Mononuclear cell (primary cell): ENCODE results near the gene PIH1D2. TPM values are rescaled to one million over a fixed set of nuclear protein-coding genes. Genes with fewer than 3 reads are reported as not detected.
"Not testable (repeated sequence)": the region's sequence is repeated elsewhere in the genome, so short reads cannot be mapped to it uniquely, and the experiment has no call there.

Experiments used
- H3K27me3 ChIP-seq: 2 replicates; pipeline ENCODE4 v1.6.0; 2011; ENCODE audit warnings: low read length, control low read depth; ENCODE audit not compliant: insufficient read depth
- H3K4me1 ChIP-seq: 2 replicates; pipeline ENCODE4 v1.5.1; 2011; ENCODE audit warnings: mild to moderate bottlenecking, low read length, control low read depth; ENCODE audit not compliant: insufficient read depth
- H3K4me3 ChIP-seq: 2 replicates; pipeline ENCODE4 v1.5.1; 2011; ENCODE audit warnings: mild to moderate bottlenecking, low read length, moderate library complexity
- H3K9me3 ChIP-seq: 2 replicates; pipeline ENCODE4 v1.5.1; 2011; ENCODE audit warnings: low read depth, mild to moderate bottlenecking, control low read depth, low read length
- total RNA-seq: library from RNA; depleted of rRNA; stranded (reverse); fragments of >200 nt; gene quantifications from one replicate; pipeline ENCODE4 v1.2.3, GENCODE V29; 2012

PIH1D2 gene
- total RNA-seq, 1 donor: not detected

DNA sequence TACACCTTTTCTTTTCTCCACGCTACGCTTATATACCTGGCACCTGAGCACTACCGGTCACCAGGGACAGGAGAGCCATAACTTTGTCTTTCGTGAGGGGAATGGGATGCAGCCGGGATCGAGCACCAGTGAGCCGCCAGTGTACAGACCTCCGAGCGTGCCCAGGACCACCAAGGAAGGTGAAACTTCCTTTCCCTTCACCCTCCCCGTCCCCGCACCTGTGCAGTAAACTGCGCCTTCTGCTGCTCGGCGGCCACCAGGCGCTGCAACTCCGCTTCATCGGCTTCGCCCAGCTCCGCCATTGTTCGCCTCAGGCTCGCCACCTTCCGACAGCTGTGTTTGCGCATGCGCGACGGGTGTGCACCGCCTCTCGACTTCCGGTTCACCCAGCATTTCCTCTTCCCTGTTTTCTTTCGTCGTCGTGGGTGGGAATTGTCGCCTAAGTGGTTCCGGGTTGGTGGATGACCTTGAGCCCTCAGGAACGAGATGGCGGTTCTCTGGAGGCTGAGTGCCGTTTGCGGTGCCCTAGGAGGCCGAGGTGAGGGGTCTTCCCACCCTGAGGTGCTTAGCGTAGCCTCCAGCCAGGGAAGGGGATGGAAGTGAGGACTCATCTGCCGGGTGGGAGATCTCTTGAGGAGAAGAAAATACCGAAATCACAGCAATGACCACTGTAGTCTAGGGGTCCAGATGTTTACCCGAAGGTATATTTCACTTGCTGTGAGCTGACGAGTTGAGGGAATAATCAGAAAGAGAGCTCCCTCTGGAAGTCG lies 12.8 kb upstream of the PIH1D2 start, which contains the start of the genes SDHD and TIMM8B:
Gene SDHD (plus strand): TSS at position 452 of the 770 bp plus-strand sequence. CDS start 35 bp downstream, at position 487.
Gene TIMM8B (minus strand): TSS at position 335 of the 770 bp plus-strand sequence. CDS start 33 bp downstream, at position 302.
- Histone ChIP-seq H3K9me3 (no peaks in the 10 kb centered on the region), H3K4me1 (peaks cover 24% of the 10 kb centered on the region), H3K27me3 (no peaks in the 10 kb centered on the region), H3K4me3 (peak within 1 kb of the TSS; percentile 95)

DNA sequence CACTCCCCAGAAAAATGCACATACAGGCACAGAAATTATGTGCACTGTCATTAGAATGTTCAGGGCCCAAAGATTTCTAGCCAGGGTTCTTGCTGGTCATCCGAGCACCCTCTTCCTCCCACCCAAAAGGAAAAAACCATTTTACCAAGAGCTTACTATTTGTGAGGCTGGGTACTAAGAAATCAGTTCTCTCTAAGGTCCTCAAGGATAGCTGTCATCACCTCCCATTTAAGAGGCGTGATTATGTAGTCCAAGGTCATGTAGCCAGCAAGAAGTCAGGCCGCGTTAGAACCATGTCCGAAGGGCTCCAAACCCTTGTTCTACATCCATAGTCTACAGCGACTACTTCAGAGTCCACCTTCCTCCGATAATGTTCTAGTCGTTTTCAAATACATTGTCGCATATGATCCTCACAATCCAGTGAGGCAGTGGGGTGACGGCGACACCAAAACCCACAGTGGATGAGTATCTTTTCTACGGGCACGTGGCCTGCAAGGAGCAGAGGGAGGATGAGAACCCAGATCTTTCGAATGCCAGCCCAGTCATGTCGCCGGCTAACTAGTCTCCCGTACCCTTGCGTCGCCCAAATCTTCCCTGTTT lies 12.1 kb upstream of the PIH1D2 start:
- H3K4me1 ChIP-seq: peaks cover 24% of the 10 kb centered on the region
- H3K27me3 ChIP-seq: no peaks in the 10 kb centered on the region
- H3K9me3 ChIP-seq: no peaks in the 10 kb centered on the region
- peak overlapping the region; percentile 95 for H3K4me3 ChIP-seq

DNA sequence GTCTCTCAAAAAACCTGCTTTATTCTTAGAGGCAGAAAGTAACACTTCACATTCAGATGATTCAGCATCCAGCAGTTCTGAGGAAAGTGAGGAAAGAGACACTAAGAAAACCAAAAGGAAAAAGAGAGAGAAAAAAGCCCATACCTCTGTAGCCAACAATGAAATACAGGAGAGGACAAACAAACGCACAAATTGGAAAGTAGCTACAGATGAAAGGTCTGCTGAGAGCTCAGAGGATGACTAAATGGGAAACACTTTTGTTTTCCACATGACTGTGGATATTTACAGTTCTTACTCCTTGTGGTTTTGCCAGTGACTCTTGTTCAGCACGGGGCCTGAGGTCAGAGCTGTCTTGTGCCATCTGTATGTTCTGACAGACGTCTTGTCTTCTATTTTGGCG lies 8.9 kb upstream of the PIH1D2 start:
- Histone ChIP-seq H3K4me3 (no peak overlapping the region), H3K4me1 (peaks cover 16% of the 10 kb centered on the region), H3K27me3 (no peaks in the 10 kb centered on the region), H3K9me3 (no peaks in the 10 kb centered on the region)

DNA sequence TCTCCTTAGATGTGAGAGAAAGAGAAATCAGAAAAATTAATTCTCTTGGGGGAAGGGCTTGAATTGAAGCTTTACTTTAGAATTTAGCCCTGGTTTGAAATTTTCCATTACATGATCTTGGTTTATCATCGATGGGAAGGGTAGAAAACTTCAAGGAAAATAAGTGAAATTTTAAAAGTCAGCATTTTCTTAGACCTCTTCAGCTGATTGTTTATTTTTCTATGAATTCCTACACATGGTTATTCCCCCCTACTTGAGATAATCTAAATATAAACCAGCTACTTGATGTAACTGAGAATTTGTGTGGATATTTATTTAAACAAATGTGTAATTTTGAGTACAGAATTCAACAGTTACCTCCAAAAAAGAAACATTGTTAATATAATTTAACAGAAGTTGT lies 10.9 kb downstream of the PIH1D2 start:
- Histone ChIP-seq H3K9me3 (no peaks in the 10 kb centered on the region), H3K4me1 (no peaks in the 10 kb centered on the region), H3K4me3 (no peak overlapping the region), H3K27me3 (no peaks in the 10 kb centered on the region)

DNA sequence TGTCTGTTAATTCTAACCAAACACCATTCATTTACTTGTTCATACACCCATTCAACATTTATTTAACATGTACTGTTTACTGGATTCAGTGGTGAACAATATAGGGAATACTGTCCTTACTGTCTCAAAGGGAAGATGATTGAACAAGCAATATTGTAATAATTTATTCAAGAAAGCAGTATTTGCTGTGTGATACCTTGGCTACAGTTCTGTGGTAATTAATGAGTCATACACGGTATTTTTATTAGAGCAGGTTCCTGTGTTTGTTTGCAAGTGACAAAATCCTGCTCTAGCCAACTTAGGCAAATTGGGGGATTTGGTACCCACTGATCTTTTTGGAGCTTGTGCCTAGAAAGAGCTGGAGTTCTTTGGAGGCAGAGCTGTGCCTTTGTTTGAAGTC lies 15.7 kb downstream of the PIH1D2 start:
- no peaks in the 10 kb centered on the region for H3K4me1 ChIP-seq
- no peak overlapping the region for H3K4me3 ChIP-seq
- H3K9me3 ChIP-seq: no peaks in the 10 kb centered on the region
- H3K27me3 ChIP-seq: no peaks in the 10 kb centered on the region

DNA sequence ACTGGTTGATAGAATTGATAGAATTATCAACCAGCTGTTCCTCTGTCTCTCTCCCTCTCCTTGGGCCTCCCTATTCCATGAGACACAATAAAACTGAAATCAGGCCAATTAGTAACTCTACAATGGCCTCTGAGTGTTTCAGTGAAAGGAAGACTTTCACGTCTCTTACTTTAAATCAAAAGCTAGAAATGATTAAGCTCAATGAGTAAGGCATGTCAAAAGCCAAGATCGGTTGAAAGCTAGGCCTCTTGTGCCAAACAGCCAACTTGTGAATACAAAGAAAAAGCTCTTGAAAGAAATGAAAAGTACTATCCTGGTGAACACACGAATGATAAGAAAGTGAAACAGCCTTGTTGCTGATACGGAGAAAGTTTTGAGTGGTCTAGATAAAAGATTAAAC lies 16.6 kb downstream of the PIH1D2 start:
- no peak overlapping the region for H3K4me3 ChIP-seq
- H3K27me3 ChIP-seq: no peaks in the 10 kb centered on the region
- H3K4me1 ChIP-seq: no peaks in the 10 kb centered on the region
- no peaks in the 10 kb centered on the region for H3K9me3 ChIP-seq

DNA sequence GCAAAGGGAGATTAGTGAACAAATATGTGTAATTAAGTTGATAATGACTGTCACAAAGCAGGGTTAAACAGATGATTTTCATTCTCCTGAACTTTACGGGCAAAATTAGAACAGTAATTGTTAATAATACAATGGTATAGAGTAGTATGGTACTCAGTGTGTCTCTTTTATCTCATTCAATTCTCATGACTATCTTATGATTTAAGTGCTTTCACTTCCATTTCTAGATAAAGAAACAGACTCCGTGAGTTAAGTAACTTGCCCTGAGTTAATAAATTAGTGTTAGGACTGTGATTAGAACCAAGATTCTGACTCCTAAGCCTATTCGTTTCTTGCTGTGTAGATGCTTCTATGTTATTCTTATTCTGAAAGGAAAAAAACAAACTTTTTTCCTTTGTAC lies 22.0 kb downstream of the PIH1D2 start:
- H3K4me3 ChIP-seq: no peak overlapping the region
- H3K27me3 ChIP-seq: no peaks in the 10 kb centered on the region
- peaks cover 12% of the 10 kb centered on the region for H3K4me1 ChIP-seq
- H3K9me3 ChIP-seq: no peaks in the 10 kb centered on the region

DNA sequence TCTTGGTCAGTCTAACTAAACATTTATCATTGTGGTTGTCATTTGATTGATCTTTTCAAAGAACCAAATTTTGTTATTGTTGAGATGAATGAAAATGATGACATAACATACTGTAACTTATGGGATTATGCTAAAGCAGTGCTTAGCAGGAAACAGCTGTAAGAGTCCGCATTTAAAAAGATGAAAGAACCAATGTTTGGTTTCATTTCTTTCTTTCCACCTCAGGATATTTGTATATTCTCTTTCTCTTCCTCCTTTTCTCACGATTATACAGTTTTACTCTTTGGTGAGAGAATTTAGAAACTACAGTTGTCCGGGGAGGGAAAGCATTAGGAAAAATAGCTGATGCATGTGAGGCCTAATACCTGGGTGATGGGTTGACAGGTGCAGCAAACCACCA lies 23.1 kb downstream of the PIH1D2 start:
- Histone ChIP-seq H3K4me1 (peaks cover 12% of the 10 kb centered on the region), H3K9me3 (no peaks in the 10 kb centered on the region), H3K4me3 (no peak overlapping the region), H3K27me3 (no peaks in the 10 kb centered on the region)

DNA sequence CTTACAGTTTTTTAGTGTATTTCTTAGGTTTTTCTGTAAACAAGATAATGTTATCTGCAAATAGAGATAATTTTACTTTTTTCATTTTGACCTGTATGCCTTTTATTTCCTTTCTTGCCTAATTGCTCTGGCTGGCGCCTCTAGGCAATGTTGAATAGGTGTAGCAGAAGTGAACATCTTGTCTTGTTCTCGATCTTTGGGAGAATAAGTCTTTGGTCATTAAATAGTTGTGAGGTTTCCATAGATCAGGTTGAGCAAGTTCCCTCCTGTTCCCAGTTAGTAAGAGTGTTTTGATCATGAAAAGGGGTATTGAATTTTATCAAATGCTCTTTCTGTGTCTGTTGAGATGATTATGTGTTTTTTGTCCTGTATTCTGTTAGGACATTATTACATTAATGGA lies 24.0 kb downstream of the PIH1D2 start:
- H3K4me1 ChIP-seq: peaks cover 12% of the 10 kb centered on the region
- no peaks in the 10 kb centered on the region for H3K9me3 ChIP-seq
- no peak overlapping the region for H3K4me3 ChIP-seq
- no peaks in the 10 kb centered on the region for H3K27me3 ChIP-seq

DNA sequence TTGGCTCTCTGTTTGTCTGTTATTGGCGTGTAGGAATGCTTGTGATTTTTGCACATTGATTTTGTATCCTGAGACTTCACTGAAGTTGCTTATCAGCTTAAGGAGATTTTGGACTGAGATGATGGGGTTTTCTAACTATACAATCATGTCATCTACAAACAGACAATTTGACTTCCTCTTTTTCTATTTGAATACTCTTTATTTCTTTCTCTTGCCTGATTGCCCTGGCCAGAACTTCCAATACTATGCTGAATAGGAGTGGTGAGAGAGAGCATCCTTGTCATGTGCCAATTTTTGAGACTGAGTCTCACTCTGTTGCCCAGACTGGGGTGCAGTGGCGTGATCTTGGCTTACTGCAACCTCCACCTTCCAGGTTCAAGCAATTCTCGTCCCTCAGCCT lies 25.6 kb downstream of the PIH1D2 start:
- H3K27me3 ChIP-seq, H3K4me3 ChIP-seq, H3K9me3 ChIP-seq: not testable (repeated sequence)
- peaks cover 12% of the 10 kb centered on the region for H3K4me1 ChIP-seq

DNA sequence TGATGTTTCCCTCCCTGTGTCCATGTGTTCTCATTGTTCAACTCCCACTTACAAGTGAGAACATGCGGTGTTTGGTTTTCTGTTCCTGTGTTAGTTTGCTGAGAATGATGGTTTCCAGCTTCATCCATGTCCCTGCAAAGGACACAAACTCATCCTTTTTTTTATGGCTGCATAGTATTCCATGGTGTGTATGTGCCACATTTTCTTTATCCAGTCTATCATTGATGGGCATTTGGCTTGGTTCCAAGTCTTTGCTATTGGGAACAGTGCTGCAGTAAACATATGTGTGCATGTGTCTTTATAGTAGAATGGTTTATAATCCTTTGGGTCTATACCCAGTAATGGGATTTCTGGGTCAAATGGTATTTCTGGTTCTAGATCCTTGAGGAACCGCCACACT lies 27.2 kb downstream of the PIH1D2 start:
- H3K4me1 ChIP-seq: peaks cover 12% of the 10 kb centered on the region
- H3K27me3 ChIP-seq, H3K9me3 ChIP-seq, H3K4me3 ChIP-seq: not testable (repeated sequence)

DNA sequence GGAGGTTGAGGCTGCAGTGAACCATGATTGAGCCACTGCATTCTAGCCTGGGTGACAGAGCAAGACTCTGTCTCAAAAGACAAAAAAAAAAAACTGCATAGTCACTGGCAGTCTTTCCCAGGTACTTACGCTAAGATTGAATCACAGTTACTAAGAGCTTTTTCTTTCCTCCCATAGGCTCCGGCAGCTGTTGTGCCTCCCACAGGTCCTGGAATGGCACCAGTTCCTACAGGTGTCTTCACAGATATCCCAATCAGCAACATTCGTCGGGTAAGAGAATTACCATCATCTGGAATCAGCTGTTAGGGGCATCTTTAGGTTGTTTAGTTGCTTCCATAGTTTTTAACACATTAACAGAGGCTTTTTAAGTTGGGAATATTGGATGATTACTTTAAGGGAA lies 28.9 kb downstream of the PIH1D2 start:
- Histone ChIP-seq H3K9me3 (no peaks in the 10 kb centered on the region), H3K27me3 (no peaks in the 10 kb centered on the region), H3K4me3 (no peak overlapping the region)

DNA sequence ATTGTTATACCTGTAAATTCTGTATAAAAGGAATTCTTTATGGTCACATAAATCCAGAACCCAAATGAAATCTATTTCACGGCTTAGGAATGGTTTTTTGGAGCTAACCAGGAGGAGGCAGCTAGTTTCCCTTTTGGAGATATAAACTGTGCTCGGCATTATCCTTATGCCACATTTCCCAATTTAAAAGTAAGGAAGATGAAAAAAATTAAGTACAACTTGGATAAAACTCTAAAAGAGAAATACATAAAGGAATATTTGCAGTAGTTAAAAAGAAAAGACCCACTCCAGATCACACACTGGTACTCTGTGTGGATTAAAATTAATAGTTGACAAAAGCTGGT lies 30.9 kb downstream of the PIH1D2 start:
- Histone ChIP-seq H3K9me3 (no peaks in the 10 kb centered on the region), H3K4me3 (no peak overlapping the region), H3K27me3 (no peaks in the 10 kb centered on the region), H3K4me1 (no peaks in the 10 kb centered on the region)

More for the DNA sequence above, 28.9 kb downstream of the PIH1D2 start:
- peaks cover 12% of the 10 kb centered on the region for H3K4me1 ChIP-seq

DNA sequence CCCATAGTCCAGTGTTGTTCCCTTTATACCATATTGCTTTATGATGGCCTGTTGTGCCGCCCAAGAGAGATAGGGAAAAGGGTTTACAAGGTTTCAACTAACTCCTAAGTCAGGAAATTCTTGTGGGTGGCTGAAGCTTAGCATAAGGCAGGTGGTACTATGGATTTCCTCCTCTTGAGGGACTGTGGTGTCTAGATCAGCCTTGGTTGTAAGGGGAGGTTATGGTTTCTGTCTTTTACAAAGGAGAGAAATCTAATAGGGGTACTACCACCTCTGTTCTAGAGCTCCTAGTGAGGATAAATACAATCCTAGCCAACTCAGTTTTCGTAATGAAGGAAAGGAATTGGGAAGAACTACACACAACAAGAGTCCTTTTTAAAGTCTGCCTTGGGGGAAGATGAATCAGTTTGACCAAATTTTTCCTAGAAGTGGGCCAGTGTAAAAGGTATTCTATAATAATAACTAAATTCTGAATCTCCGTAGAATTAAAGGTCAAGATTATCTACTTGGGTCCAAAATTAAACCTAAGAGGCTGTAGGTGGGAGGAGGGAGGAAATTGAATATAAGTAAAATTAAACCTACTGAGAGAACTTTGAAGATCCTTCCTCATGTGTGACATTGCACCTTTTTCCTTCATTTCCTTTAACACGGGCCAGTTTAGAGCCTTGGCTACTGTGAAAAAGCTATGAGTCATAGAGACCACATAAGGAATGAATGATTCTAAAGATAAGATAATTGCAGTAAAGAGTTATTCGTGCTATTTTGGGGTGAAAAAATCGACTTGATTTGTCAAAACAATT lies 31.5 kb downstream of the PIH1D2 start:
- no peaks in the 10 kb centered on the region for H3K27me3 ChIP-seq
- no peak overlapping the region for H3K4me3 ChIP-seq
- H3K4me1 ChIP-seq: no peaks in the 10 kb centered on the region
- H3K9me3 ChIP-seq: no peaks in the 10 kb centered on the region

DNA sequence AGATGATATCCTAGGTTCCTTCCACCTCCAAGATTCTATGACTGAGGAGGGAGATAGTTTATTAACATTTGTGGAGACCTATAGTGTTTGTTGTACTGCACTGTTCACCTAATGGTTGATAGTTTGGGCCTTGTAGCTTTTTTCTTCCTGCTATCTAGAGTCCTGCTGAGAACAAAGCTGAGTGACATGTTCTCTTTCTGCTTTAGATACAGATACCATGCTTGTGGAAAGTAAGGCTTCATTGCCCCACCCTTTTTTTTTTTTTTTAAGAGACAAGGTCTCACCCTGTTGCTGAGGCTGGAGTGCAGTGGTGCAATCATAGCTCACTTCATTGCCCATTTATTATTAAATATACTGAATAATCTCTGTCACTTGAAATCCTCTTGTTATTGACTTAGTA lies 36.3 kb downstream of the PIH1D2 start:
- Histone ChIP-seq H3K4me1 (no peaks in the 10 kb centered on the region), H3K9me3 (no peaks in the 10 kb centered on the region), H3K27me3 (no peaks in the 10 kb centered on the region), H3K4me3 (no peak overlapping the region)
